Renal pelvis (tissue), 4 donors: ENCODE measurements around the gene STPG3. TPM values are rescaled to one million over a fixed set of nuclear protein-coding genes. Genes with fewer than 3 reads are reported as not detected.

Experiments
- DNase-seq: peaks from one replicate; pipeline ENCODE4 v3.0.0-alpha.2; 2013
- polyA plus RNA-seq, 3 donors: library from polyadenylated mRNA; unstranded; fragments of 120-200 nt; gene quantifications; one replicate each; pipeline ENCODE4 v1.2.1, GENCODE V29; 2013; ENCODE audit not compliant: insufficient read length in 3 of 3

The STPG3 gene
- polyA plus RNA-seq, 3 donors, result 2.8 to 3.9 (median 3.9) TPM

- DNase-seq, result no peak
Observed at GRCh38 chr9:137278721-137279711, 27.9 kb downstream of the STPG3 start.

- DNase-seq, result no peak
Observed at GRCh38 chr9:137279741-137280473, 28.8 kb downstream of the STPG3 start.

GRCh38 chr9:137280474-137281344 lies 29.6 kb downstream of the STPG3 start:
- no peak for DNase-seq

GRCh38 chr9:137281345-137282116 lies 30.4 kb downstream of the STPG3 start:
- DNase-seq, result no peak

- no peak for DNase-seq
Observed at GRCh38 chr9:137286975-137287383, 35.9 kb downstream of the STPG3 start.

- no peak for DNase-seq
Observed at GRCh38 chr9:137293094-137293481, 42.0 kb downstream of the STPG3 start.

- DNase-seq, result no peak
Observed at GRCh38 chr9:137293482-137294090, 42.5 kb downstream of the STPG3 start.

GRCh38 chr9:137294091-137294680 lies 43.1 kb downstream of the STPG3 start:
- no peak for DNase-seq

GRCh38 chr9:137294681-137295237 lies 43.7 kb downstream of the STPG3 start:
- no peak for DNase-seq

- DNase-seq, result no peak
Observed at GRCh38 chr9:137295238-137295811, 44.2 kb downstream of the STPG3 start.

GRCh38 chr9:137295849-137296669 lies 45.0 kb downstream of the STPG3 start:
- no peak for DNase-seq

- DNase-seq, result no peak
Observed at GRCh38 chr9:137296670-137297664, 45.9 kb downstream of the STPG3 start.

- no peak for DNase-seq
Observed at GRCh38 chr9:137297966-137298365, 46.9 kb downstream of the STPG3 start.

- no peak for DNase-seq
Observed at GRCh38 chr9:137298401-137299202, 47.5 kb downstream of the STPG3 start.

GRCh38 chr9:137299203-137299565 lies 48.1 kb downstream of the STPG3 start:
- no peak for DNase-seq

- DNase-seq, result no peak
Observed at GRCh38 chr9:137299938-137300337, 48.9 kb downstream of the STPG3 start.
